H4 (cell line): ENCODE measurements around the gene PPP2R2B. TPM values are rescaled to one million over a fixed set of nuclear protein-coding genes. Genes with fewer than 3 reads are reported as not detected.

ENCODE experiments used
- DNase-seq: peaks from one replicate; pipeline ENCODE4 v3.0.0-alpha.2; 2015; ENCODE audit warnings: low spot score
- total RNA-seq: library from RNA; depleted of rRNA; stranded (reverse); fragments of >200 nt; shearing (Covaris generic); gene quantifications from 2 replicates; pipeline ENCODE4 v1.2.3, GENCODE V29; 2014; rRNA removed

The PPP2R2B gene
- 0.62 and 2.1 TPM in 2 replicates for total RNA-seq

DNA sequence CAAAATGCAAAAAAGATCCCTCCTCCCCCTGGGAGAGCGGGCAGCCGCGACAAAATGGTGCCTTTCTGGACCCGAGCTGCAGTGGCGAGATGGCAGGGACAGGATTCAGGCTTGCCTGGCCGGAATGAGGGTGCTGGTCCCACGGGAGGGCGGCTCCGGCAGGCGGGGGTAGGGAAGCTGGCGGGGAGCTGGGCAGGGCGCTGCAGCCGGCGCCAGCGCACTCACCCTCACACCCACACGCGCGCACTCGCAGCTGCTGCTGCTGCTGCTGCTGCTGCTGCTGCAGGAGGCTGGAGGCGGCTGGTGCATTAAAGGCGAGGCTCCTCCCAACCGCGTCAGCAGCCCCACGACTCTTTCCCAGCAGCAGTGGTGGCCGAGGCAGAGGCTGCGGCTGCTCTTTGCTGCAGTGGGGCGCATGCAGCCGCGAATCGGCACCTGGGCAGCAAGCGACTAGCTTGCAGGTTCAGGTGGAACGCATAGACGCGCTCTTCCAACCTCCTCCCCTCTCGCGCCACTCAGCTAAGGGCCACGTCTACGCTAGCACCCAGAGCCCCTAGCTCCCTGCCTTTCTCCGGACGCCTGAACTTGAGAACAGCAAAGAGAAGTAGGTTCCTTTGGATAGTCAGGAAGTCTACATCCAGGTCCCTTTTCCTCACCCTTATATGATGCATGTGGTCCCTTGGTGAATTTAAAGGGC is at the start of gene PPP2R2B:
PPP2R2B (minus strand) TSS at position 282 of the 697 bp plus-strand sequence.
- DNase-seq = peak; percentile 30

DNA sequence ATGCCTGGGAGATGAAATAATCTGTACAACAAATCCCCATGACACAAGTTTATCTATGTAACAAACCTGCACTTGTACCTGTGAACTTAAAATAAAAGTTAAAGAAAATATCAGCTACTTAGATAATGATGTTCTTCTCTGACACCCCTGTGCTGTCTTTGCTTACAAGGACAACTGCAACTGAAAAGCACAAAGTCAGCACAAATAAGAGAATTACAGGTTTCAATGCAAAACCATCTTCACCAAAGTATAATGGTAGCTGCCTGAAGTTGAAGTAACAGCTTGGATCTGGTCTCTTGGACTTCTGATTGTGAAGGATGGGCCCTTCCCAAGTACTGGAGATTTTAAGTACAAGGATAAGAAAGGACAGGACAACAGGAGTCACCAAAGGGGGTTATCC is 45.6 kb upstream of the PPP2R2B start:
- no peak for DNase-seq

DNA sequence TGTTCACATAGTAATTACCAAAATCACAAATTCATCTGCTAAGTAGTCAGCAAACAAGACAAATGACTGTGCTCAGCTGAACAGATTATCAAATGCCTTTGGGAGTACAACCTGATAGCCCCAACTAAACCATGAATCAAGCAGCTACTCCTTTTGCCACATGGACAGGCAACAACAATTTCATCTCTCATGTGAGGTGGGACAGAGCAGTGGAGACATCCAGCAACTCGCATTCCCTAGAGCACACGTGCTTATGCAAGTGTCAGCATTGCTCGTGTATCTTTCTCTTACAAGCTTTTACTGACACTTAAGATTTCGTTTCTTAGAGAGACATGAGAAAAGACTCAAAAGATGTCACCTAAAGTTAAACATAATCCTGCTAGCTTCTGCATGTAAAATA is 42.7 kb upstream of the PPP2R2B start:
- DNase-seq = no peak

- no peak for DNase-seq
Observed at GRCh38 chr5:146920351-146920881, 41.9 kb upstream of the PPP2R2B start.

DNA sequence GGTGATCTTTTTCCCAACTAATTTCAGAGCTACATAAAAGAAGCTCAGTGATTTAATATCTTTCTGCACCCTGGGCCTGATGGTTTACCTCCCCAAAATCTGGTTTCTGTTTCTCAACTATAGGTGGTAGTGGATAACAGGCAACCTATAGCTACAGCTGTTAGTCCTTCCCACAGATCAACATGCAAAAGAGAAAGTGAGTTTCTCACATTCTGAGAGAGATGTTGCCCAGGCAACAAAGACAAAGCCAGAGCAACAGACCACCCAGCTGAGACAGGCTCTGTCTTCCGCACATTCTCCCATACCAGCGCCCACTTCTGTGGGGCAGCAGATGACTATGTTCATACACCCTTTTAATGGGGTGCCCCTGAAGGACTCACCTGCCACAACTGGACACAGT is 40.7 kb upstream of the PPP2R2B start:
- DNase-seq = no peak

GRCh38 chr5:146917931-146918330 is 39.4 kb upstream of the PPP2R2B start:
- DNase-seq = no peak

DNA sequence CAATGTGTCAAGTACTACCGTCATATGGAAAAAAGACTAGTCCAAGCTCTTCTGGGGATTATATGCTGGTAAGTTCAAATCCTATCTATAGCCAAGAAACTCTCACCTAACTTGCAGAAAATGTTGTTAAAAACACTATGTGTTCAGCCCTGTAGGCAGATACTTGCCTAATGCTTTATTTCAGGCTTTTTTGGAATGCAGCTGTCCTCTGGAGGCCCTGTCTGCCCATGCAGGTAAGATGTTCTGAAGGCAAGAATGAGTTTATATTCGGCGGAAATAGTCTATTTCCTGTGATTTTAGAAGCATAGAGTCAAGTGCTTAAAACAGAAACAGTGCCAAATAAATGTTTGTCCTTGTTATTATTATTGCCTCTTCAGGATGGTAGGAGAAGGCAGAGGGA is 34.3 kb upstream of the PPP2R2B start:
- DNase-seq = no peak

DNA sequence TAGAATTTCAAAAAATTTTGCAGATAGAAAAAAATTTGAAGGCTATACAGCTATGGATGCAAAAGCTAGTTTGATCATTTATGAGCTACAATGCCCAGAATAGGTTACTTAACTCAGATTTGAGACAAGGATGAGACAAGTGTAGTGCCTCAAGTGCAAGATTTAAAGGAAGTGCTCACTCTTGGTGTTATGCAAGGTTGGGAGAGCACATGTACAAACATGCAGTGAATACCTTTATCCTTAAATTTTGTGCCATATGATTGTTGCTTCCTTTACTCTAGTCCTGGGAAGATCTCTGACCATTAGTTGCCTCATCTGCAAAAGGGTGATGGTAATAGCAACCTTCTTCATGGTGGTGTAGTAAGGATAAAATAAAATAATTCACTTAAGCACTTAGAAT is 31.7 kb upstream of the PPP2R2B start:
- DNase-seq = no peak

DNA sequence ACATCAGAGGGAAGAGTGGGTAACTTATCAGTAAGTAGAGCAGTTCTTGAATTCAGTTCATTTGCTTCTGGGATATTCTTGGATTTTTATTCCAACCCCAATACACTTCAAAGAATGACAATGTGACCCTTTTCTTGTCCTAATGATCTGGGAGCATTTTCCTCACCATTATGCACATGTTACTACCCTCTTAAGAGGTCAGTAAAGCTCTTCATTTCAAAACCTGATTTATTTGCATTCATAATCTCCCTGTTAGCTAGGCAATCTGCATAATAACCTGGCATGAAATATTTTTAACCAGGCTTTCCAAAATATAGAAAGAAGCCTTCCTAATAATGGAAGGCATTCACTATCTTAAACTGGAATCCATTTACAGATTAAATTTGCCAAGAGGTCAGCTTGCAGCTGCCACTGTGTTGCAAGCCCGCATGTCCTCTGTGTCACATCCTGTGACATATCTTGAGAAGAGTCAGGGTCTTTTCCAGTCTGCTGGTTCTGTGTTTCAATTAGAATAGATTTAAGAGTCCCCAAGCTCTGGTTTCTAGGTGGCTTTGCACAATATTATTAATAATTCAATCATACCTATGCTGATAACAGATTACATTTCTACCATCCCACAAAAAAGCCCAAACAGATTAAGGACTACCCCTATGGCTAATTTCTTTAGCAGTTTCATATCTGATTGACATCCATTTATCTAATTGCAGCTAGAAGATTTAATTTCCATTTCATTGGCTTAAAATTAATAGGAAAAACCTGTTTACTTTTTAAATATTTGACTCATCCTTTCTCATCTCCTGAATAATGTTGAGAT is 30.9 kb upstream of the PPP2R2B start:
- DNase-seq = no peak

GRCh38 chr5:146906803-146907202 is 28.2 kb upstream of the PPP2R2B start:
- no peak for DNase-seq

DNA sequence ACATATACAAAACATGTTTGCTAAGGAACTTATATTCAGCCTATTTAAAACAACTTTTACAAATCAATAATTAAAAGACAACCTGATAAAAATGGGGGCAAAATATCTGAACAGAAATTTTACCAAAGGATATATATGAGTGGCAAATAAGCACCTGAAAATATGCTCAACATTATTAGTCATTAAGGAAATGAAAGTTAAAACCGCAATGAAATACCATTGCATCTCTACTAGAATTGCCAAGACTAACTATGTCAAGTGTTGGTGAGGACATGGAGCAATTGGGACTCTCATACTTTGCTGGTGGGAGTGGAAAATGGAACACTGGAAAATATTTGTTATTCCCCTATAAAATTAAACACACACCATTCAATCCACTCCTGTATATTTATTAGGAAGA is 26.3 kb upstream of the PPP2R2B start:
- no peak for DNase-seq

DNA sequence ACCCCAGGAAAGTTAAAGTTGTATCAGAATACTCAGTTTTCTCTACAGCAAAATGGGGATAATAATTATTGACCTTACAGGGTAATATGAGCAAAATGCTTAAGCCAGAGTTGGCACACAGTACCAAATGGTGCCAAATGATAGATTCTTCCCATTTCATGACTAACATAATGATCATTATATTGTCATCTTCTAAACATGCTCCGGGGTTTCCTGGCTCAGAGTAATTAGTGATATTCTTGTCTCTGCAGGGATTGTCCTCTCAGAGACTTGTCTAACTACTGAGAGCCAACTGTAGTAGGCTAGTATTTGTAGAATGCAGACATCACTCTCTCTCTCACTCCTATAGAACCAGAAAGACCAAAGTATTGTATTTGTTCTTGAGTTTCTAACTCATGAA is 25.2 kb upstream of the PPP2R2B start:
- no peak for DNase-seq

DNA sequence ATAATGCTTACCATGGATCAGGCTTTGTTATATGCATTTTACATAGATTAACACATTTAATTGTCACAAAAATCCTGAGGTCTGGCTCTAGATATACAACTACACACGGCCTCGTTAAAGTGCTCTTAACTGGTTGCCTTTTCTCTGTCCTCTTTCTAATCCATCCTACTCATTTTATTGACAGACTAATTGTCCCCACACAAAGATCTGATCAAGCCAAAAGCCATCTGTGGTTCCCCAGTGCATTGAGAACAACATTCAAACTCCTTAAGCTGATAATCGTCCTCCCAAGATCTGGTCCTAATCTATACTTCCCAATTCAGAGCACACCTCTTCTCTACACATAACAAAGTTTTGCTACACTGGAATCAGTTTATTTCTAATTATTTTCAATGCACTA is 23.9 kb upstream of the PPP2R2B start:
- no peak for DNase-seq

GRCh38 chr5:146897061-146897460 is 18.5 kb upstream of the PPP2R2B start:
- DNase-seq = no peak

DNA sequence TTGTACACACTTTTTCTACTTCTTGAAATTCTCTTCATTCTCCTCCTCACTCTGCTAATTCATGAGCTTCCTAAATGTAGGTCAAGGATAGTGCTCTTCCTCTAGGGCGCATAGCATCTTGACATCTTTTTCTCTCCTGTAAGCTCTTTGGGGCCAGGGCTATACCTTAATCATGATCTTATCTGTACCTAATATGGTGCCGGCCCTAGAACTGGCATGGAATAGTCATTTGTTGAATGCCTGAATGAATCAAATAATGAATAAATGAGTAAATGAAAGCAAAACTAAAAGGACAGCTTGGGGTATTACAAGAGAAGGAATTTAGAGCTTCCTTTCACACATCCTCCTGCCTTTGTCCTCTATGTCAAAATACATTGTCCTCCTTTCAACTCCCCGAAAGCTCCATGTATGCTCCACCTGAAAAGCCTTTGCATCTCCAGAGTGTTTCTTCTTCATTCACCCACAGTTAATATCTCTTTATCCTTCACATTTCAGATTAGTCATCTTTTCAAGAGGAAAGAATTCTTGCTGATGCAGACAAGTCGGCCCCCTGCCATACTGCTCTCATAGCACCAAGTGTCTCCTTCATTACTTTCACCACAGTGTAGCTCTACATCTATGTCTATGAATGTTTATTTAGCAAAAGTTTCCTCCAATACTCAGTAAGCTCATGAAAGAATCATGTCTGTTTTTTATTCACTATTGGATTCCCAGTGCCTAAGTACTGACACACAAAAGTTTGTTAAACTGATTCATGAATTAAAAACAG is 16.4 kb upstream of the PPP2R2B start:
- DNase-seq = no peak

- no peak for DNase-seq
Observed at GRCh38 chr5:146893991-146894390, 15.4 kb upstream of the PPP2R2B start.

DNA sequence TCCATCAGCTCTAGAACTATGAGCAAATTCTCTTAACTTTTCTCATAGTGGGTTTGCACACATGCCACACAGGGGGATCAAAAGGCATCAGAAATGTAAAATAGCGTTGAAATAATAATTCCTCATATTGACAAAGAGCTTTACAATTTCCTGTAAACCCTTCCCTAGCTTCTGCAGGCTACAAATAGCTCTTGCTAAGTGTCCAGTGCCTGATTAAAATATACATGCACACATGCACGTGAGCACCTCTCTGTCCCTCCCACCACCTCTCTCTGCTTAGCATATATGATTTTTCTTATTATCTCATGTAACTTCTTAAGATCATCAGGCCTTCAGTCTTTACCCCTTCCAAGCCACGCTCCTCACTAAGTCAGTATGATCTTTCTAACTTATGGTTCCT is 13.7 kb upstream of the PPP2R2B start:
- no peak for DNase-seq

DNA sequence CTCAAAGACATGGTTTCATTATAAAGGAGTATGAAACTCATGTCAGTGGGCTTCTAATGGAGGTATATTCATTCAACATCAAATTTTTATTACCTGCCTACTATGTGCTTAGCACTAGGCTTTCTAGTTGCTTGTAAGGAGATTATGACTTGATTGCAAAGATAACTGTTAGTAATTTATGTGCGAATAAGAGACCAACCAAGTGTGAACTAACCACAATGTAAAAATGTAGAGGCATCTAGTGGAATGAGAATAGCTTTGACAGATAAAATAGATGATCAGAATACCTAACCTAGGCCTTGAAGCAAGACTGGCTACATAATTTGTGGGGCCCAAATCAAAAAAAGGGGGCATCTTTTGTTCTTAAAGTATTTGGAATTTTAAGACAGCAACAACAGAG is 13.0 kb upstream of the PPP2R2B start:
- no peak for DNase-seq

GRCh38 chr5:146890731-146891440 is 12.3 kb upstream of the PPP2R2B start:
- DNase-seq = no peak

DNA sequence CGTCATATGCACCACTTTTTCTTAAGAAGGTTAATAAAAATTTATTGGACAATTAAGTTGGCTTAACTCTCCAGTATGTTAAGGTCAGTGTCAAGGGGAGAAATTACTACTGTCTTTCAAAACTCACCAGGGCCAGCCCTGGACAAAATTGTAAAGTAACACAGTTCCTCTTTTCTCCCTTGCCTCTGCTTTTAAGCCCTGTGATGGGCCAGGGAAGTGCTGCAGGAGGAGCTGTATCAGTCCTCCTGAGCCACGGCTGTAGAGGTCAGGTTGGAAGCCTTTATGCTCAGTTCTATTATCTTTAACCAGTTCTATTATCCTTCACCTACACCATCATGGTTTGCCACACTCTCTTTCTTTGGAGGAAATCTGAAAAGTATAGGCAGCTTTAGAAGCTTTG is 11.5 kb upstream of the PPP2R2B start:
- DNase-seq = no peak

GRCh38 chr5:146889169-146889568 is 10.6 kb upstream of the PPP2R2B start:
- DNase-seq = no peak
